Lung (tissue), 16 donors: ENCODE measurements around the gene KIFAP3. TPM values are rescaled to one million over a fixed set of nuclear protein-coding genes. Genes with fewer than 3 reads are reported as not detected.
A peak's percentile ranks its signal among the peaks of the same experiment; 100 is the strongest.
"Not testable (repeated sequence)": the region's sequence is repeated elsewhere in the genome, so short reads cannot be mapped to it uniquely, and the experiment has no call there.

Experiments
- ATAC-seq: fragments of 200-7000 bp; cut with Tn5 transposase; one replicate; pipeline ENCODE4 v1.9.1; 2020; ENCODE audit warnings: moderate number of reproducible peaks; ENCODE audit not compliant: insufficient read depth, low FRiP score
- DNase-seq, 3 donors: peaks; one replicate each; pipeline ENCODE4 v3.0.0-alpha.2; 2013 to 2017
- H3K27ac ChIP-seq, 2 donors: one replicate each; pipeline ENCODE4 v1.5.1; 2013; ENCODE audit warnings: mild to moderate bottlenecking in 2 of 2, moderate library complexity in 2 of 2, control low read depth in 1 of 2, inconsistent platforms in 1 of 2, low read depth in 1 of 2, low read length in 1 of 2
- H3K27me3 ChIP-seq, 3 donors: one replicate each; pipeline ENCODE4 v1.5.1; 2013; ENCODE audit warnings: low read length in 2 of 3; ENCODE audit not compliant: control insufficient read depth in 3 of 3, insufficient read depth in 3 of 3
- H3K36me3 ChIP-seq, 4 donors: one replicate each; pipeline ENCODE4 v1.5.1; 2013; ENCODE audit warnings: low read length in 4 of 4, mild to moderate bottlenecking in 1 of 4, moderate library complexity in 1 of 4; ENCODE audit not compliant: control insufficient read depth in 4 of 4, insufficient read depth in 4 of 4
- H3K4me1 ChIP-seq, 5 donors: one replicate each; pipeline ENCODE4 v1.5.1; 2013; ENCODE audit warnings: low read length in 5 of 5, mild to moderate bottlenecking in 2 of 5, moderate library complexity in 1 of 5; ENCODE audit not compliant: control insufficient read depth in 5 of 5, insufficient read depth in 5 of 5
- H3K4me3 ChIP-seq: one replicate; pipeline ENCODE4 v1.5.1; 2013; ENCODE audit warnings: mild to moderate bottlenecking, control low read depth, moderate library complexity
- H3K9ac ChIP-seq, 2 donors: one replicate each; pipeline ENCODE4 v1.5.1; 2013; ENCODE audit warnings: low read length in 2 of 2, control low read depth in 1 of 2; ENCODE audit not compliant: insufficient read depth in 1 of 2
- H3K9me3 ChIP-seq, 4 donors: one replicate each; pipeline ENCODE4 v1.5.1; 2013; ENCODE audit warnings: low read length in 3 of 4, mild to moderate bottlenecking in 1 of 4, moderate library complexity in 1 of 4; ENCODE audit not compliant: control insufficient read depth in 4 of 4, insufficient read depth in 3 of 4
- WGBS, 2 donors: extraction: QIAGEN DNeasy Blood & Tissue Kit; methylation state at CpG; one replicate each; pipeline ENCODE4 v1.1.7; 2013; 5-methylcytosine and 5-hydroxymethylcytosine counted together
- long read RNA-seq, 5 donors: transcript quantifications; one replicate each; lab custom pipeline, GENCODE V29; 2026
- polyA plus RNA-seq, 2 donors: library from polyadenylated mRNA; stranded (reverse); fragments of 200-250 nt; gene quantifications; one replicate each; pipeline ENCODE4 v1.2.1, GENCODE V29; 2013
- total RNA-seq, 2 donors: library from RNA; depleted of rRNA in 1 of 2; stranded (reverse); fragments of >200 nt in 1 of 2; gene quantifications; one replicate each; pipeline ENCODE4 v1.2.1, GENCODE V29; 2014 to 2021
- TF ChIP-seq, protein P1 (sequence below): IDR thresholded peaks from 2 replicates; pipeline ENCODE4 v1.5.1; 2012; ENCODE audit warnings: mild to moderate bottlenecking; ENCODE audit errors: control extremely low read depth, extremely low read depth
- donor health status: control.
- donor health status: control.
- donor health status: Bipolar disorder and iron deficiency.
- donor health status: healthy.
- donor health status: DM: yes; HTN: yes; CAD: no.

KIFAP3 gene
- total RNA-seq (10 to 100 TPM; 22.8 to 48.4 TPM), polyA plus RNA-seq (10 to 100 TPM; 11.5 to 11.7 TPM)
- long read RNA-seq, donor 1, partial matches to known transcripts = 10 of 15 reads
- long read RNA-seq, donor 1, other reads (novel, unspliced or antisense) = 0 of 15 reads
- long read RNA-seq, donor 2 = 0 reads
- long read RNA-seq, donor 3, partial matches to known transcripts = 0 of 4 reads
- long read RNA-seq, donor 3, other reads (novel, unspliced or antisense) = 0 of 4 reads
- long read RNA-seq, donor 4 = 0 reads
- long read RNA-seq, donor 5, partial matches to known transcripts = 31 of 35 reads
- long read RNA-seq, donor 5, other reads (novel, unspliced or antisense) = 0 of 35 reads

DNA sequence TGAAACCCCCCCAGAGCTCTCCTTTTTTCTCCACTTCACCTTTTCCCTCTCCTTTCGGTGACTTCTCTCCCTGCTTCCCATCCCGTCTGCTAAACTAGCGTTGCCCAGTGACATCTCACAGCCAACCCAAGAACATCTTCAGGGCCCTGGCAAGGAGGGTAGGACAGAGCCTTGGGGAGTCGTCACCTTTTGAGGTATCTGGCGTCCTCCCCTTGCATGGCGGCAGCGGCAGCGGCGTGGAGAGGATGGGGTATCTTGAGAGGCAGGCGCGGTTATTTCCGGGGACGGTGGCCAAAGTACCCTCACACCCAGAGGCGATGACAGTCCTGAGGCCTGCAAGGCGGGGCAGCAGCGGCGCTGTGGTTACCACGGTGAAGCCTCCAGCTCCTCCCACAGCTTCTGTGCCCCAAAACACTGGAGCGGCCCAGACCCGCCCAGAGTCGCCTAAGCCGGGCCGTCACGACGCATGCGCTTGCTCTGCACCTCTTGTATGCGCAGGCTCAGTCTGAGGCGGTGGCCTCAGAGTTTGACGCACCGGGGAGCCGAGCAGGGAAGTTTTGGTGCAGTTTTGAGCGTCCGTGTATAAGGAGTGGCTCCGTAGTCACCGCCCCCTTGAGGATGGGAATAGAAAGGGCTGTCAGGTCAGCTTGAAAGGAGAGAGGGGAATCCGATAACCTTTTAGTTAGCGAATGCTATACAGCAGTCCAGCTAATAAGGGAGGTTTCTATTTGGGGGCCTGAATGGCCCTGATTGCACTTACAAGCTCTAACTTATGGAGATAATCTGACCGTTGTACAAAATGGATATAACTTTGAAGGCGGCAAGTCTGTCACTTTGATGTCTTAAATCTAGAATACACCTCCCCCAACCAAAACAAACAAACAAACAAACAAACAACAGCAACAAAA is at the start of gene KIFAP3:
TSS of gene KIFAP3 (minus strand) at position 446 of the 908 bp plus-strand sequence. CDS start at position 218, 228 bp downstream.
- Histone ChIP-seq H3K9ac (peak within 1 kb of the TSS; percentile 92 to 96), H3K27me3 (no peaks in the 10 kb centered on the region), H3K9me3 (peaks cover 0 to 2% (median 0%) of the 10 kb centered on the region in 4 donors), H3K36me3 (peaks cover 0 to 3% (median 0%) of the 10 kb centered on the region in 4 donors), H3K27ac (peak within 1 kb of the TSS; percentile 73 to 94), H3K4me1 (peaks cover 0 to 14% (median 0%) of the 10 kb centered on the region in 5 donors), H3K4me3 (peak within 1 kb of the TSS; percentile 51)
- DNase-seq = peak; percentile 98
- WGBS, 2 donors = 1% methylated on average over 38 to 39 of the region's 39 CpGs
- TF ChIP-seq, protein P1, sequence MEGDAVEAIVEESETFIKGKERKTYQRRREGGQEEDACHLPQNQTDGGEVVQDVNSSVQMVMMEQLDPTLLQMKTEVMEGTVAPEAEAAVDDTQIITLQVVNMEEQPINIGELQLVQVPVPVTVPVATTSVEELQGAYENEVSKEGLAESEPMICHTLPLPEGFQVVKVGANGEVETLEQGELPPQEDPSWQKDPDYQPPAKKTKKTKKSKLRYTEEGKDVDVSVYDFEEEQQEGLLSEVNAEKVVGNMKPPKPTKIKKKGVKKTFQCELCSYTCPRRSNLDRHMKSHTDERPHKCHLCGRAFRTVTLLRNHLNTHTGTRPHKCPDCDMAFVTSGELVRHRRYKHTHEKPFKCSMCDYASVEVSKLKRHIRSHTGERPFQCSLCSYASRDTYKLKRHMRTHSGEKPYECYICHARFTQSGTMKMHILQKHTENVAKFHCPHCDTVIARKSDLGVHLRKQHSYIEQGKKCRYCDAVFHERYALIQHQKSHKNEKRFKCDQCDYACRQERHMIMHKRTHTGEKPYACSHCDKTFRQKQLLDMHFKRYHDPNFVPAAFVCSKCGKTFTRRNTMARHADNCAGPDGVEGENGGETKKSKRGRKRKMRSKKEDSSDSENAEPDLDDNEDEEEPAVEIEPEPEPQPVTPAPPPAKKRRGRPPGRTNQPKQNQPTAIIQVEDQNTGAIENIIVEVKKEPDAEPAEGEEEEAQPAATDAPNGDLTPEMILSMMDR = peak; percentile 28
- ATAC-seq = peak; percentile 99

DNA sequence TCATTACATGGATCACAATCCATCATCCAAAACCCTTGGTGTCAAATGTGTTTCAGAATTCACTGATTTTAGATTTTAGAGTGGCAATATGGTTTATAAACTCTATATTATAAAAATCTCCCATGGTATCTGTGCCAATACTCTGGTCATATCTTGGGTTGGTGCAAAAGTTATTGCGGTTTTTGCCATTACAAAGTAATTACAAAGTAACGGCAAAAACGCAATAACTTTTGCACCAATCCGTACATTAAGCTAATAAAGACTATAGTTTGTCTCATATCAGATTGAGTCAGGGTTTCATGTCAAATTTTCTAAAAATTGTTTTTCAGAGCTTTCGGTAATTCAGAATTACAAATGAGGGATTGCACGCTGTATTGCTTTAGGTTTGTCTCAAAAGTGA is 47.9 kb upstream of the KIFAP3 start:
- Histone ChIP-seq H3K27me3 (no peaks in the 10 kb centered on the region), H3K27ac (no peak overlapping the region), H3K4me1 (no peaks in the 10 kb centered on the region), H3K9me3 (no peaks in the 10 kb centered on the region), H3K36me3 (no peaks in the 10 kb centered on the region), H3K9ac (no peak overlapping the region), H3K4me3 (no peak overlapping the region)
- ATAC-seq (no peak), DNase-seq (no peak)
- WGBS, 2 donors = 91 to 94% methylated on average over 6 of the region's 6 CpGs
- TF ChIP-seq, protein P1 = no peak

DNA sequence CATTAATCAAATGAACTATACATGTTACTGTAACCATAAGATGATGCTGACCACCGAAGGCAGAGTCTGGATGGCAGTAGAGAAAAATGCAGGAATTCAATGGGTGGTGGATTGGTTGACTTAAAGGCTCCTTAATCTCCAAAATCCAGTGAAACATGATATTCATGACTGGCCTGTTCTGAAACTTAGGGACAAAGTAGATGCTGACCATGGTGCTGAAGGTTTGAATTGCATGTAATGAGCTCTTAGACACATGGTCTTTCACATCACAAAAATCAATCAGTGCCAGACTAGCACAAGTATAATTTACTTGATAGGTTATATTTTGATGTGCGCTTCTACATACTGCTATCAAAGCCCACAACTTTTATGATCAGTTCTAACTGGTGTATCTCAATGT is 40.4 kb upstream of the KIFAP3 start:
- no peak overlapping the region for H3K27ac ChIP-seq
- WGBS, 2 donors = 79 to 81% methylated on average over 2 of the region's 2 CpGs
- DNase-seq (peak in 2 of 3 donors; percentile 27 to 61), ATAC-seq (no peak)
- no peaks in the 10 kb centered on the region for H3K4me1 ChIP-seq
- H3K36me3 ChIP-seq = no peaks in the 10 kb centered on the region
- no peaks in the 10 kb centered on the region for H3K27me3 ChIP-seq
- no peak overlapping the region for H3K9ac ChIP-seq
- H3K9me3 ChIP-seq = peaks cover 0 to 9% (median 0%) of the 10 kb centered on the region in 4 donors
- TF ChIP-seq, protein P1 = no peak
- H3K4me3 ChIP-seq = no peak overlapping the region

DNA sequence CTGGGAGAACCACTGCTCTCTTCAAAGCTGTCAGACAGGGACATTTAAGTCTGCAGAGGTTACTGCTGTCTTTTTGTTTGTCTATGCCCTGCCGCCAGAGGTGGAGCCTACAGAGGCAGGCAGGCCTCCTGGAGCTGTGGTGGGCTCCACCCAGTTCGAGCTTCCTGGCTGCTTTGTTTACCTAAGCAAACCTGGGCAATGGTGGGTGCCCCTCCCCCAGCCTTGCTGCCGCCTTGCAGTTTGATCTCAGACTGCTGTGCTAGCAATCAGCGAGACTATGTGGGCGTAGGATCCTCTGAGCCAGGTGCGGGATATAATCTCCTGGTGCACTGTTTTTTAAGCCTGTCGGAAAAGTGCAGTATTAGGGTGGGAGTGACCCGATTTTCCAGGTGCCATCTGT is 38.6 kb upstream of the KIFAP3 start:
- H3K4me3 ChIP-seq, H3K9me3 ChIP-seq, H3K9ac ChIP-seq, H3K27ac ChIP-seq, H3K27me3 ChIP-seq, ATAC-seq, DNase-seq, H3K4me1 ChIP-seq, H3K36me3 ChIP-seq: not testable (repeated sequence)
- 91% methylated on average over 8 of the region's 8 CpGs for WGBS, 2 donors
